Mesodermal cell (in vitro differentiated cells): ENCODE data around the gene ADORA2B.

Experiments used
- H3K27ac ChIP-seq: 2 replicates; pipeline ENCODE4 v1.7.0; 2013; ENCODE audit warnings: mild to moderate bottlenecking, low read depth, low read length, moderate library complexity; ENCODE audit not compliant: severe bottlenecking
- H3K36me3 ChIP-seq: 2 replicates; pipeline ENCODE4 v1.7.1; 2013; ENCODE audit warnings: mild to moderate bottlenecking, low read length, moderate library complexity; ENCODE audit not compliant: control insufficient read depth, insufficient read depth
- H3K4me1 ChIP-seq: one replicate; pipeline ENCODE4 v1.7.1; 2013; ENCODE audit warnings: mild to moderate bottlenecking, low read length; ENCODE audit not compliant: insufficient read depth, control insufficient read depth, poor library complexity, severe bottlenecking
- H3K4me3 ChIP-seq: 2 replicates; pipeline ENCODE4 v1.7.0; 2013; ENCODE audit warnings: low read length, control low read depth, mild to moderate bottlenecking; ENCODE audit not compliant: insufficient read depth, poor library complexity, severe bottlenecking; ENCODE audit errors: extremely low read depth
- H3K9me3 ChIP-seq: 2 replicates; pipeline ENCODE4 v1.7.1; 2013; ENCODE audit warnings: mild to moderate bottlenecking, low read length, moderate library complexity; ENCODE audit not compliant: control insufficient read depth
- WGBS, 2 experiments: methylation state at CpG; one replicate each; pipeline ENCODE4 v1.1.5; 2013; ENCODE audit warnings: missing lambda C conversion rate in 2 of 2; ENCODE audit not compliant: insufficient coverage in 2 of 2; 5-methylcytosine and 5-hydroxymethylcytosine counted together

The ADORA2B gene

GRCh38 chr17:16007439-16007838 is 62.5 kb downstream of the ADORA2B start:
- H3K36me3 ChIP-seq: peaks cover 84% of the 10 kb centered on the region

GRCh38 chr17:16013943-16014407 is 69.0 kb downstream of the ADORA2B start:
- WGBS, 2 experiments: 0% methylated on average over 1 of the region's 3 CpGs; no CpG with 5 or more reads in 1 of the 2 experiments
- Histone ChIP-seq H3K4me1 (peaks cover 9% of the 10 kb centered on the region), H3K27ac (peak overlapping the region; percentile 67), H3K9me3 (no peaks in the 10 kb centered on the region), H3K4me3 (no peak overlapping the region), H3K36me3 (peaks cover 56% of the 10 kb centered on the region)

More at GRCh38 chr17:16007439-16007838, 62.5 kb downstream of the ADORA2B start:
- Histone ChIP-seq H3K4me3 (no peak overlapping the region), H3K27ac (no peak overlapping the region), H3K9me3 (no peaks in the 10 kb centered on the region), H3K4me1 (peaks cover 4% of the 10 kb centered on the region)
- 92 to 95% methylated on average over 2 of the region's 3 CpGs for WGBS, 2 experiments

- WGBS, 2 experiments: 100% methylated on average over 1 of the region's 1 CpG; no CpG with 5 or more reads in 1 of the 2 experiments
- no peaks in the 10 kb centered on the region for H3K4me1 ChIP-seq
- H3K9me3 ChIP-seq: no peaks in the 10 kb centered on the region
- peaks cover 71% of the 10 kb centered on the region for H3K36me3 ChIP-seq
- H3K4me3 ChIP-seq: no peak overlapping the region
- H3K27ac ChIP-seq: no peak overlapping the region
Measured at GRCh38 chr17:16019347-16019746, 74.4 kb downstream of the ADORA2B start.

GRCh38 chr17:16023881-16024280 is 79.0 kb downstream of the ADORA2B start:
- H3K4me1 ChIP-seq: peaks cover 19% of the 10 kb centered on the region
- H3K36me3 ChIP-seq: peaks cover 84% of the 10 kb centered on the region
- no peak overlapping the region for H3K27ac ChIP-seq
- no CpG with 5 or more reads among the region's 4 CpGs for WGBS, 2 experiments
- H3K4me3 ChIP-seq: no peak overlapping the region
- H3K9me3 ChIP-seq: no peaks in the 10 kb centered on the region

- peaks cover 21% of the 10 kb centered on the region for H3K4me1 ChIP-seq
- no CpG with 5 or more reads among the region's 1 CpG for WGBS, 2 experiments
- H3K27ac ChIP-seq: no peak overlapping the region
- peaks cover 86% of the 10 kb centered on the region for H3K36me3 ChIP-seq
- H3K9me3 ChIP-seq: no peaks in the 10 kb centered on the region
- no peak overlapping the region for H3K4me3 ChIP-seq
Measured at GRCh38 chr17:16025202-16025601, 80.3 kb downstream of the ADORA2B start.
